CD4-positive, alpha-beta T cell treated with Interleukin-6 for 4 hours (primary cell): Measurements from ENCODE around the gene EMC8.
"Not testable (repeated sequence)": the region's sequence is repeated elsewhere in the genome, so short reads cannot be mapped to it uniquely, and the experiment has no call there.

Experiments
- DNase-seq: peaks from one replicate; pipeline ENCODE4 v3.0.0-alpha.2; 2020; ENCODE audit warnings: mixed read lengths

EMC8 gene

DNA sequence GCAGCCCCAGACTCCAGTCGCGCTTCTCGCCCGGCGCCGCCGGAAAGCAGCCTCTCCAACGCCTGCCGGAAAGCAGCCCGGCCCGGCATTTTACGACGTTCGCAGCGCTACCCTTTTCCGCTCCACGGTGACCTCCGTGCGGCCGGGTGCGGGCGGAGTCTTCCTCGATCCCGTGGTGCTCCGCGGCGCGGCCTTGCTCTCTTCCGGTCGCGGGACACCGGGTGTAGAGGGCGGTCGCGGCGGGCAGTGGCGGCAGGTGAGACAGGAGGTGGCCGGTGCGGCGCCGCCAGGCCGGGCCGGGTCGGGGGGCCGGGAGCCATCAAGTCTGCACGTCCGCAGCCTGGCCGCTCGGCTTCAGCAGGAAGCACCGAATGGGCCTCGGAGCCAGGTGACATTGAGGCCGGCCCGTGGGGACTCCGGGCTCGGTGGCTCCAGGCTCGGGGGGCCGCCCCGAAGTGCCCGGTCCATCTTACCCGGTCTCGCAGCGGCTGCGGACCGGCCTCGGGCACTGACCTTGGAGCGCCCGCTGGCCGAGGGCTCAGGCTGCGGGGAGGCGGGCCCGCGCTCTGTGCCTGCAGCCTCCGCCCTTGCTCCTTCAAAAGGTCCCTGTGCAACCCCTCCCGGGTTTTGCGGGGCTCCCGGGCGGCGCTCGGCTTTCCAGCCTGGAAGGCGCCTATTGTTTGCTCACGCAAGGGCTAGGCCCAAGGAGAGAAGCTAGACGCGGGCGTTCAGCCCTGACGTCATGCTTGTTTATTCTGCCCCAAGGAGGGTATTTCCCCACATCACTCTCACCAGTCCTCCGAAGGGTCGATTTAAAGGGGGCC, at the start of gene EMC8, which contains the start of gene COX4I1:
TSS of gene EMC8 (minus strand) at position 48 of the 824 bp plus-strand sequence. CDS start 249 bp downstream, outside the sequence.
TSS of gene COX4I1 (plus strand) at position 199 of the 824 bp plus-strand sequence. CDS start 1,511 bp downstream, outside the sequence.
- DNase-seq, result peak; percentile 93

DNA sequence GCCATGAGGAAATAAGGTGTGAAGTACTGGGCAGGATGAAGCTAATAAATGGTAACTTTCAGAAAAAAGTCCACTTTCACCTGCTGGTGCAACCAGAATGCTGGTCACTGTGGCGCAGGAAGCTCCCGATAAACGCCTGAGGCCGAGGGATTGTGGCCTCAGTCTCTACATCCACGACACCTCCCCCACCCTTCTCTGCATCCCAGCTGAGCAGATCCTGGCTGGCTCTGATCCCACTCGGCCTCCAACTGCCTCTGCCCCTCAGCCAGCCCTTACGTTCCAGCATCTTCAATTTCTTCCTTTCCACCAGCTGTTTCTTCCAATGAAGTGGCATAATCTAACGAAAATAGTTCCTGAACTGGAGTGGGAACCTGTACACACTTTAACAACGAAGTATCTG, 49.6 kb upstream of the EMC8 start:
- no peak for DNase-seq

DNA sequence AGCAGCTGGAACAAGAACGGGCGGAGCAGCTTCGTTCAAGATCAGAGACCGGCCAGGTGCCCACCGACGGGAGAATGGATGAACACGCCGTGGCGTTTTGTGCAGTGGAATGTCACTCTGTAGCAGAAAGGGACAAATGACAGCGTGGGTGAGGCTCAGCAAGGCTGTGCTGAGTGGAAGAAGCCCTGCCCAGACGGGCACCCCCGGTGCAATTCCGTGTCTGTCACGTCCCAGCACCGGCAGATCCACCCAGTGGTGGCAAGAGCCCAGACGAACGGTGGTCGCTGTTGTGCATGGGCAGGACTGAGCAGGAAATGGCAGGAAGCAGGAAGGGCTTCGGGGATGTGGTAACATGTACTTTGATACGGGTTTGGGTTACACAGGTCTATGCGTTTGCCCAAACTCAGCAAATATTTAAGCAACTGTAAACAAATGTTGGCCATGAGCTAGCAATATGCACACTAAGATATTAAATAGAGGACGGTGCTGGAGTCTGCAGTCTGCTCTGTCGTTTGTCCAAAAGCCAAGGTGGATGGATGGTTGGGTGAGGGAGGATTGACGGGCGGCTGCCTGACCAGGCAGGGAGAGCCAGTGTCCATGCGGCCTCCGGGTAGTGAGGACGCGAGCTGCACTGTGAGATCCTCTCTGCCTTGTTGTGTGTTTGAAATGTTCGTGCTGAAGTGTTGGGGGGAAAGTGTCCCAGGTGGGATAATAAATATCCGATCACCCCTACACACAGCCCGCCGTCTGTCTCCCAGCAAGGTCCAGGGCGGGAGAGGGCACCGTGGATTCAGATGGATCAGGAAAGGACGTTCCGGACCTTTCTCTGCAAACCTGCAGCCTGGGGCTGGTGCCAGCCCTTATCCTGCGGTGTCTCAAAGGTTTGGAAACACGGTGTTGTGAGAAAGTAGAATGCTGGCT, 48.6 kb upstream of the EMC8 start:
- no peak for DNase-seq

DNA sequence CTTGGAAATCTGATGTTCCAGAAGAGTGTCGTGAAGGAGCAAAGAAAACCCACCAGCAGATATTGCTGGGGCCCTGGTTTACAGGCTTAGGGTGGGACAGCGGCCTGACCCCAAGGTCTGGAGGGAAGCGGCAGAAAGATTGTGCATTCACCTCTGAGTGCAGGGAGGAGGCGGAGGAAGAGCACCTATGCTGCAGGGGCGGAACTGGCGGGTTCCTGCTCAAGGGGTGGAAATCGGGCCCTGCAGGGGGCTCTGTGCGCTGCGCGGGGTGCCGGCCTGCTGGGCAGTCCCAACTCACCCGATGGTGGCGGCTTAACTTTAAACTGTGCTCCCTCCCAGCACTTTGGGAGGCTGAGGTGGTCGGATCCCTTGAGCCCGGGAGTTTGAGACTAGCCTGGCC, 47.7 kb upstream of the EMC8 start:
- DNase-seq, result no peak

- DNase-seq, result no peak
These were observed 47.1 kb upstream of the EMC8 start for GRCh38 chr16:85846461-85846860.

- DNase-seq, result no peak
These were observed 45.9 kb upstream of the EMC8 start for GRCh38 chr16:85845266-85845665.

DNA sequence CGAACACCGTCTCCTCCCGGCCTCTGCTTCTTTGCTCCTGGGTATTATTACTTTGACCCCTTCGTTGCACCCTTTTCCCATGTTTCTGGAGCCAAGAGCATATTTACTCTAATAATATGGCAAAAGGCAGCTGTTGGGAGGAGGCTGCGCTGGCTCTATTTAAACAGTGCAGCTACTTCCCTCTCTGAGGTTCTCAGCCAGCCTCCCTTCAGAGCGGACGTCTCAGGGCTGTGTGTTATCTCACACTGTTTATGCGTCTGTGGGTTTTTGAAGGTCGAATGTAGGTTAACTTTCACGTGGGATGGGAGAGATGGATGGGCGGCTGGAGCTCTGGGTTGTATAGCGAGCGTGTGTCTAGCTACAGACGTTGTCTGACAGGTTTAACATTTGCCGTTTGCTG, 45.4 kb upstream of the EMC8 start:
- no peak for DNase-seq

- no peak for DNase-seq
These were observed 44.8 kb upstream of the EMC8 start for GRCh38 chr16:85844169-85844481.

- DNase-seq, result no peak
These were observed 44.3 kb upstream of the EMC8 start for GRCh38 chr16:85843471-85844168.

DNA sequence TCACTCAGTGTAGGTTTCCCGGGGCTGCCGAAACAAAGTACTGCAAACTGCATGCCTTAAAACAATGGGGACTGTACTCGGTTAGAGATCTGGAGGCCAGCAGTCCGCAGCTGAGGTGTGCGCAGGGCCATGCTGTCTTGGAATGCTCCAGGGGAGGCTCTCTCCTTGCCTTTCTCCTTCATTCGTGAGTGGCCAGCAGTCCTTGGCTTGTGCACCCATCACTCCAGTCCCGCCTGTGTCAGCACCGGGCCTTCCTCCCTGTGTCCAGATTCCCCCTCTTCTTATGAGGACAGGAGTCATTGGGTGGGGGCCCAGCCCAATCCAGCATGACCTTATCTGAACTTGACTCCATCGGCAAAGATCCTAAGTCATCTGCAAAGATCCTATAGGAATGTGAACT, 43.5 kb upstream of the EMC8 start:
- no peak for DNase-seq

DNA sequence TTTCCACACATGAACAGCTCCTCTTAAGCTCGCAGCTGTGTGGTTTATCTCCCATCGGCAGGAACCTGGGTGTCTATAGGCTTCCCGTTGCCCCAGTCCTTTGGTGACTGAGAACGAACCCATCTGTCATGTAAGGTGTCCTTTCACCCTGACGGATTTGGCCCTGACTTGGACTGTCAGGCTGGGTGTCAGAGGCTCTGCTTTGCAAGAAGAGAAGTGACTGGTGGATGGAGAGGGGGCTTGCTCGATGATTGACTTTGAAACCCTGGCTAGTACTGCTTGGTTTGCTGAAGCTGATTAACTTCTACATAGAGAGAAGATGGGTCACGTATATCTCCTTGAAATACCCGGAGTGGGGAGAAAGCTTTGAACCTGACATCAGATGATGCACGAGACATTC, 43.1 kb upstream of the EMC8 start:
- DNase-seq, result no peak

- DNase-seq, result no peak
These were observed 41.5 kb upstream of the EMC8 start for GRCh38 chr16:85840801-85841200.

GRCh38 chr16:85840395-85840794, 41.1 kb upstream of the EMC8 start:
- no peak for DNase-seq

DNA sequence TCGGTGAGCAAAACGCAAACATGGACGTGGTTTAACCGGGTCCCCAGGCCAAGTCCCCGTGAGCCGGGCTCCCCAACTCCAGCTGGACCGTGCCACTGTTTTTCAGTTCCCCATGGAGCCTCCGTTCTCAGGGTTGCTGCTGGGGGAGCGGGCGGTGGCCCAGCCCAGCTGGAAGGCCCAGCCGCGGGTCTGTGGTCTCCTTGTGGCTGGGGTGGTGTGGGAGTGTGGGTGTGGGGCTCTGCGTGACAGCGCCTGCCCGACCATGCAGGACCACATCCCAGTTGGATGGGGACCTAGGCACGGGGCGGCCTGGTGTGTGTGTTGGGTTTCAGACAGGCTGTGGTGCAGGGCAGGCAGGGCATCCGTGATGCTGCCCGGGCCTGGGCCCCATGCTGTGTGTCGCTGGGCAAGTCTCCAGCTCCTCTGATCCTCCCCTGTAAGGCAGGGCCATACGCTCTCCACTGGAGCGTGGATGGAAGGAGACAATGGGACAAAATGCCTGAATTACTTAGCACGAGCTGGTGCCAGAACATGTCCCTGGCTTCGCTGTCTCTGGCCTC, 40.4 kb upstream of the EMC8 start:
- no peak for DNase-seq

DNA sequence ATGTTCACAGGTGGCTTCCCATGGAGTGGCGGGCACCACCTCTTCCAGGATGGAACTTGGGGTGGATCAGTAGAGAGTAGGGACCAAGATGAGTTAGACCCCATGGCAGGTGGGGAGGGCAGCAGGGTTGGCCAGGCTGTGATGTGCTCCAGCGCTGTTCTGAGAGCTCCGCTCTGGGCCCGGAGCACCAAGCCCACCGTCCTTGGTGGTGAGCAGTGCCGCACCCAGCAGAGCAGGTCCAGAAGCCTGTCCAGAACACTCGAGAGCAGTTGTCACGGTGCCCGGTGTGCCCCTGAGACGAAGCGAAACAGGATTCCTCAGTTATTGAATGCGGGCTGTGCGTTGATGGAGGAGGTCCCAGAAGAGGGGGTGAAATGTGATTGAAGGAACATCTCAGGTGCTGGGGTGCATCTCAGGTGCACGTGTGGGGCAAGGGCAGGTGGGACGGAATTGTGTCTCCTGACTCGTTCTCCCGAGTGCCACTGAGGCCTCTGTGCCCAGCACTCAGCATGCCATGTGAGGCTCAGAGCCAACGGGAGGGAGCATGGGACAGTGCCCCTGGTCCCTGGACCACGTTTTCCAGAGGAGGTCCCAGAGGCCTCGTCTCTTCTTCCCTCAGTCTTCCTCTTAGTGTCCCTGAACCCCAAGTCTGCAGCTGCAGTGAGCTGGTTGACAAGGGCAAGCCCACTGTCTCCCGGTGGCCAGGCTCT, 39.7 kb upstream of the EMC8 start:
- no peak for DNase-seq

DNA sequence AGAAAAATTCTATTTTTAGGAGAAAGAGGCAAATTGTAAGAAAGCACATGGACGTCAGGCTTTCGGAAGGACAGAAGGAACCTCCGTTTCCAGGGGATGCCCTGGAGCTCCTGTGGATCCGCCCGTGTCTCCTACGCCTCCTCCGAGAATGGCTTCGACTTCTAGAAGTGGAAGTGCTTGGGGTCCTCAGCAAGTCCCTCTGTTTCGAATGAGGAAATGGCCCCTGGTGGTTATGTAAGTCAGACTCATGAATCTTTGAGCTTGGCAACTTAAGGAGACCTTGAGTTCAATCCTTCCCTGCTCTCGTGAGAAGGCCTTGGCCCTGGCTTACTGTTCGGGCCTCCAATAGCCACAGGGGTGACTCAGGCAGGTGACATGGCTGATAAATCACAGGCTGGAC, 39.0 kb upstream of the EMC8 start:
- no peak for DNase-seq

GRCh38 chr16:85837654-85838053, 38.3 kb upstream of the EMC8 start:
- DNase-seq, result not testable (repeated sequence)

DNA sequence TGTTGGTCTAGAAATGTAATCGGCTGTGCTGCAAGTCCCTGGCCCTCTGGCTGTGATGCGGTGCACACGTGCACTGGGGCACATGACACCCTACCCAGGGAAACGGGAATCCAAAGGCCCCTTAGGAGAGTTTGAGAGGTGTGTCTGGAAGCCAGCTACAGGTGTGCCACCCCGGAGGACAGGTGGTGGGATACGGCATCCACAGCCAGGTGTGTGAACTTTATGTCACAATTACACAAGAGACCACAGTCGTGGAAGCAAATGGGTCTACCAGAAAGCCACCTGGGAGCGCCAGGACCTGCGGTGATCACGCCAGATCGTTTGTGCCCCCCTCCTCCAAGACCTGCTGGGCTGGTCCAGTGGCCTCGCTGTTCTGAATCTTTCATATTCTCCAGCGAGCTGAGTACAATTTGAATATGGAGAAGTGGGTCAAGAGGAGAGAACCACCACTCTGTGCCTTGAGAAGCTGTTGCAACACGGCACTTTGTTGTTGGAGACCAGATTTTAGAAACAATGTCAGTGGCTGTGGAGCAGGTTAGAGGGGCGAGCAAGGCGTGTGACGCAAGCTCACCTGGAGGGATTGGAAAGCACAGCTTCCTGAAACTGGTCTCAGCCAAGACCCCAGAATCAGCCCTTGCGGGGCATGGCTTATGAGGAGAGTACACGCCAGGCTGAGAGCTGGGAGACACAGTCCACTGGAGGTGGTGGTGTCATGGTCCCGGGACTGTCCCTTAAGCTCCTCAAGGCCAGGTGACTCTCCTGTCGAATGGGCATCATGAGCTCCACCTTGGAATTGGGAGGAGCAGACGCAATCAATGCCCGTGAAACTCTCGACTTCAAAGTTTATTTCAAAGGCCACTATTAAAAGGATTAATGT, 37.6 kb upstream of the EMC8 start:
- DNase-seq, result no peak

GRCh38 chr16:85835956-85836705, 36.8 kb upstream of the EMC8 start:
- no peak for DNase-seq

- DNase-seq, result no peak
These were observed 35.9 kb upstream of the EMC8 start for GRCh38 chr16:85835227-85835751.
